Thoracic aorta (tissue), 2 donors: Measurements from ENCODE around the gene PRRC2B. TPM values are rescaled to one million over a fixed set of nuclear protein-coding genes. Genes with fewer than 3 reads are reported as not detected.
A peak's percentile ranks its signal among the peaks of the same experiment; 100 is the strongest.

ENCODE experiments used
- ATAC-seq: fragments of 150-250 bp; one replicate; pipeline ENCODE4 v1.8.0; 2017; ENCODE audit warnings: low read depth; ENCODE audit not compliant: insufficient number of reproducible peaks, low FRiP score
- DNase-seq: peaks from one replicate; pipeline ENCODE4 v3.0.0-alpha.2; 2020; ENCODE audit warnings: low spot score
- H3K27ac ChIP-seq, 2 donors: fragments of 200-600 bp; sonication (generic); 1 replicate in 1 of 2; 2 replicates in 1 of 2; pipeline ENCODE4 v1.5.1; 2016; ENCODE audit warnings: mild to moderate bottlenecking in 2 of 2, moderate library complexity in 2 of 2
- H3K27me3 ChIP-seq: fragments of 200-600 bp; sonication (generic); replicated peaks from 2 replicates; pipeline ENCODE4 v1.6.0; 2016; ENCODE audit warnings: mild to moderate bottlenecking; ENCODE audit not compliant: insufficient read depth
- H3K36me3 ChIP-seq: fragments of 200-600 bp; sonication (generic); one replicate; pipeline ENCODE4 v1.5.1; 2016
- H3K4me1 ChIP-seq, 2 donors: fragments of 200-600 bp; sonication (generic); 1 replicate in 1 of 2; 2 replicates in 1 of 2; pipeline versions ENCODE4 v1.5.1 to v1.6.0; 2016; ENCODE audit warnings: low read depth in 2 of 2, mild to moderate bottlenecking in 1 of 2; ENCODE audit not compliant: control insufficient read depth in 1 of 2
- H3K4me3 ChIP-seq: fragments of 200-600 bp; sonication (generic); 2 replicates; pipeline ENCODE4 v1.5.1; 2016; ENCODE audit warnings: mild to moderate bottlenecking
- H3K9me3 ChIP-seq: fragments of 200-600 bp; sonication (generic); 2 replicates; pipeline ENCODE4 v1.5.1; 2016
- CTCF ChIP-seq: fragments of 200-600 bp; sonication (generic); IDR thresholded peaks from one replicate; pipeline ENCODE4 v1.5.1; 2019; ENCODE audit warnings: antibody characterized with exemption
- total RNA-seq, 2 donors: library from RNA; depleted of rRNA; stranded (reverse); fragments of >200 nt; gene quantifications; one replicate each; pipeline versions ENCODE4 v1.1.0 to v1.2.3, GENCODE V29; 2016

PRRC2B gene
- total RNA-seq, 2 donors from 2014 or later, result 162 to 198 TPM

- peak; percentile 37 for ATAC-seq
Observed at GRCh38 chr9:131432597-131433301, 38.9 kb downstream of the PRRC2B start.

DNA sequence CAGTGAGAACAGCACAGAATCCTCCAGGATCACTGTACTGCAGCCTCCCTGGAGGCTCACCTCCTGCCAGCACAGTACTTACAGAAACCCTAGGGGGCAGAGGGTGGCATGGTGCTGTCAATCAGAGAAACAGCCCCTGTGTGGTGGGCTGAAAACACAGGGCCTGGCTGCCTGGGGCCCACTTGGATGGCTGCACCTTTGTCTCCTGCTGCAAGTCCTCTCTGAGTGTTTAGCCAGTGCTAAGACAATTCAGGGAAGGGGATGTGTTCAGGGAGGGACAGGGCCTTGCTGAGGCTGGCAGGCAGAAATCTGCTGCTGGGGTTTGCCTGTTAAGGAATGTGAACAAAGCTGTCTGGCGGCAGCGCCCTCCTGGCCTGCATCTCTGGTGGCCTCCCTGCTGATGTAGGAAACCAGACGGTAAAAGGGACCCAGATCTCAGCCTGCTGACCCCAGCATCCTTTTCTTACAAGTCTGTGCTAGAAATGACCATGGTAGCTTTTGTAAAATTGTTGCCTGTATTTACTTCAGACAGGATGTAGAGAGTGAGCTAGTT is 39.5 kb downstream of the PRRC2B start:
- H3K9me3 ChIP-seq, result no peaks in the 10 kb centered on the region
- ATAC-seq (no peak), DNase-seq (no peak)
- no peak for TF ChIP-seq CTCF
- H3K27me3 ChIP-seq, result no peaks in the 10 kb centered on the region
- H3K36me3 ChIP-seq, result peaks cover 24% of the 10 kb centered on the region
- H3K27ac ChIP-seq, result peak overlapping the region; percentile 0 to 39
- peaks cover 14 to 58% of the 10 kb centered on the region in 2 donors for H3K4me1 ChIP-seq
- no peak overlapping the region for H3K4me3 ChIP-seq

More at GRCh38 chr9:131432597-131433301, 38.9 kb downstream of the PRRC2B start:
- Histone ChIP-seq H3K27me3 (no peaks in the 10 kb centered on the region), H3K36me3 (peaks cover 18% of the 10 kb centered on the region), H3K27ac (peak overlapping the region in 1 of 2 donors; percentile 0), H3K4me3 (no peak overlapping the region), H3K4me1 (peaks cover 14 to 58% of the 10 kb centered on the region in 2 donors), H3K9me3 (no peaks in the 10 kb centered on the region)
- TF ChIP-seq CTCF, result no peak
- DNase-seq, result no peak

- Histone ChIP-seq H3K36me3 (peaks cover 33% of the 10 kb centered on the region), H3K27ac (no peak overlapping the region), H3K4me3 (no peak overlapping the region), H3K27me3 (no peaks in the 10 kb centered on the region), H3K9me3 (no peaks in the 10 kb centered on the region), H3K4me1 (peaks cover 14 to 52% of the 10 kb centered on the region in 2 donors)
- no peak for DNase-seq
- TF ChIP-seq CTCF, result no peak
- no peak for ATAC-seq
Observed at GRCh38 chr9:131434673-131435072, 40.8 kb downstream of the PRRC2B start.

- Histone ChIP-seq H3K27me3 (no peaks in the 10 kb centered on the region), H3K27ac (peak overlapping the region; percentile 34 to 35), H3K4me3 (no peak overlapping the region), H3K9me3 (no peaks in the 10 kb centered on the region), H3K36me3 (peaks cover 33% of the 10 kb centered on the region), H3K4me1 (peaks cover 14 to 50% of the 10 kb centered on the region in 2 donors)
- ATAC-seq (no peak), DNase-seq (no peak)
- TF ChIP-seq CTCF, result peak; percentile 27
Observed at GRCh38 chr9:131436376-131436775, 42.5 kb downstream of the PRRC2B start.

DNA sequence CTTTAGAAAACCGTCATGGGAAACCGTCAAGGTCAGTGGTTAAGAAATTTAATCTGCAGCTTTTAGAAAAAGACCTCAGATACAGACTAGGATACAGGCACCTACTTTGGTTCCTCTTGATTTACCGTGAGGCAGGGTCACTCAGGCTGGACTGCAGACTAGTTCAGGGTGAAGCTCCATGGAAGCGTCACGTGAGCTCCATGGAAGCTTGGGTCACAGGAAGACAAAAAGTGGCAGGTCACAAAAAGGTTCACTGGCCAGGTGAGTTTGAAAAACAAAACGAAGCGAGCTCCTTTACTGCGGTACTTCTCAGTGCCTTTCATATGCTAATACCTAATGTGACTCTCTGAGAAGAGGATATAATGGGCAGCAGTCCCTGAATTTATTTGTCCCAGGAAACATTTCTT is 43.0 kb downstream of the PRRC2B start:
- peaks cover 14 to 50% of the 10 kb centered on the region in 2 donors for H3K4me1 ChIP-seq
- ATAC-seq (no peak), DNase-seq (no peak)
- no peak overlapping the region for H3K4me3 ChIP-seq
- no peaks in the 10 kb centered on the region for H3K27me3 ChIP-seq
- no peaks in the 10 kb centered on the region for H3K9me3 ChIP-seq
- H3K27ac ChIP-seq, result peak overlapping the region; percentile 34 to 35
- TF ChIP-seq CTCF, result no peak
- H3K36me3 ChIP-seq, result peaks cover 37% of the 10 kb centered on the region
